CD14-positive monocyte (primary cell): ENCODE results near the gene MIPEP. TPM values are rescaled to one million over a fixed set of nuclear protein-coding genes. Genes with fewer than 3 reads are reported as not detected.
A peak's percentile ranks its signal among the peaks of the same experiment; 100 is the strongest.

Experiments used
- DNase-seq, 3 donors: peaks; one replicate each; pipeline ENCODE4 v3.0.0-alpha.2; 2011 to 2022
- H2AFZ ChIP-seq: 2 replicates; pipeline ENCODE4 v1.6.0; 2012; ENCODE audit warnings: mild to moderate bottlenecking, low read depth, low read length, inconsistent platforms; ENCODE audit not compliant: insufficient read depth, poor library complexity, severe bottlenecking
- H3K27ac ChIP-seq, 2 donors: 1 replicate in 1 of 2; 2 replicates in 1 of 2; pipeline ENCODE4 v1.5.1; 2012 to 2013; ENCODE audit warnings: low read length in 2 of 2, control low read depth in 1 of 2, inconsistent platforms in 1 of 2, low read depth in 1 of 2, mild to moderate bottlenecking in 1 of 2
- H3K27me3 ChIP-seq, 2 donors: one replicate each; pipeline versions ENCODE4 v1.6.0 to v1.6.1; 2011 to 2013; ENCODE audit warnings: low read length in 2 of 2; ENCODE audit not compliant: control insufficient read depth in 2 of 2, insufficient read depth in 2 of 2
- H3K36me3 ChIP-seq, 2 donors: replicated peaks in 1 of 2; 1 replicate in 1 of 2; 2 replicates in 1 of 2; pipeline versions ENCODE4 v1.5.1 to v1.6.1; 2012 to 2013; ENCODE audit warnings: low read length in 2 of 2, control low read depth in 1 of 2, inconsistent platforms in 1 of 2, mild to moderate bottlenecking in 1 of 2; ENCODE audit not compliant: insufficient read depth in 2 of 2, control insufficient read depth in 1 of 2
- H3K4me1 ChIP-seq, 2 donors: 1 replicate in 1 of 2; 2 replicates in 1 of 2; pipeline versions ENCODE4 v1.5.1 to v1.6.1; 2012 to 2013; ENCODE audit warnings: low read length in 2 of 2, control low read depth in 1 of 2, inconsistent platforms in 1 of 2, mild to moderate bottlenecking in 1 of 2, moderate library complexity in 1 of 2; ENCODE audit not compliant: insufficient read depth in 2 of 2, control insufficient read depth in 1 of 2
- H3K4me2 ChIP-seq: replicated peaks from 2 replicates; pipeline ENCODE3; 2012; ENCODE audit warnings: low read length, moderate library complexity, mild to moderate bottlenecking; ENCODE audit not compliant: poor library complexity, severe bottlenecking; ENCODE audit errors: extremely low read depth
- H3K4me3 ChIP-seq, 3 experiments: fragments of 200-600 bp in 1 of 3; sonication (generic) in 1 of 3; replicated peaks in 1 of 3; 1 replicate in 2 of 3; 2 replicates in 1 of 3; pipeline ENCODE4 v1.5.1; 2011 to 2013; ENCODE audit warnings: low read length in 3 of 3, mild to moderate bottlenecking in 3 of 3, control low read depth in 2 of 3, low read depth in 2 of 3, inconsistent platforms in 1 of 3, moderate library complexity in 1 of 3
- H3K79me2 ChIP-seq: 2 replicates; pipeline ENCODE4 v1.6.0; 2012; ENCODE audit warnings: mild to moderate bottlenecking, control low read depth, inconsistent platforms, low read length, moderate library complexity; ENCODE audit not compliant: insufficient read depth
- H3K9ac ChIP-seq: 2 replicates; pipeline ENCODE4 v1.6.0; 2017; ENCODE audit warnings: low read length, mild to moderate bottlenecking; ENCODE audit not compliant: insufficient read depth, poor library complexity, severe bottlenecking
- H3K9me3 ChIP-seq, 2 donors: replicated peaks in 1 of 2; 1 replicate in 1 of 2; 2 replicates in 1 of 2; pipeline versions ENCODE4 v1.5.1 to v1.6.1; 2012 to 2013; ENCODE audit warnings: low read length in 2 of 2, control low read depth in 1 of 2; ENCODE audit not compliant: control insufficient read depth in 1 of 2, insufficient read depth in 1 of 2
- H4K20me1 ChIP-seq: 2 replicates; pipeline ENCODE4 v1.6.0; 2012; ENCODE audit warnings: mild to moderate bottlenecking, low read length, control low read depth, moderate library complexity; ENCODE audit not compliant: insufficient read depth
- H3K27ac Mint-ChIP-seq, 7 donors: one replicate each; pipeline ENCODE4 v1.8.0; 2020; ENCODE audit warnings: mild to moderate bottlenecking in 7 of 7, mixed read lengths in 7 of 7, moderate library complexity in 6 of 7, inconsistent platforms in 2 of 7
- H3K27me3 Mint-ChIP-seq, 3 donors: one replicate each; pipeline ENCODE4 v1.8.0; 2021 to 2022; ENCODE audit warnings: low read depth in 3 of 3, mild to moderate bottlenecking in 3 of 3, mixed read lengths in 3 of 3, moderate library complexity in 3 of 3, inconsistent platforms in 1 of 3
- H3K36me3 Mint-ChIP-seq, 2 donors: one replicate each; pipeline ENCODE4 v1.8.0; 2020; ENCODE audit warnings: mixed read lengths in 2 of 2, inconsistent platforms in 1 of 2, mild to moderate bottlenecking in 1 of 2
- H3K4me1 Mint-ChIP-seq: one replicate; pipeline ENCODE4 v1.8.0; 2020; ENCODE audit warnings: mild to moderate bottlenecking, mixed read lengths
- H3K4me3 Mint-ChIP-seq, 2 donors: one replicate each; pipeline ENCODE4 v1.8.0; 2020; ENCODE audit warnings: mild to moderate bottlenecking in 2 of 2, mixed read lengths in 2 of 2, moderate library complexity in 1 of 2
- H3K9me3 Mint-ChIP-seq, 7 donors: one replicate each; pipeline ENCODE4 v1.8.0; 2020 to 2022; ENCODE audit warnings: mixed read lengths in 7 of 7, mild to moderate bottlenecking in 6 of 7, moderate library complexity in 6 of 7, inconsistent platforms in 2 of 7
- WGBS: methylation state at CpG from one replicate; pipeline ENCODE4 v1.1.5; 2013; ENCODE audit warnings: missing lambda C conversion rate; ENCODE audit not compliant: insufficient coverage; 5-methylcytosine and 5-hydroxymethylcytosine counted together
- intact Hi-C, 2 donors: fragments of 100-400 bp; cut with micrococcal nuclease; formaldehyde crosslinking; loops; one replicate each; pipeline versions ENCODE4 v1.15.0 to v1.15.1; 2023
- polyA plus RNA-seq, 3 donors: library from polyadenylated mRNA; depleted of rRNA in 1 of 3; unstranded in 2 of 3; stranded (reverse) in 1 of 3; fragments of 300-500 nt in 2 of 3; fragments of >200 nt in 1 of 3; fragmentation: Illumina TruSeq in 2 of 3; gene quantifications; 1 replicate in 2 of 3; 2 replicates in 1 of 3; pipeline ENCODE4 v1.2.3, GENCODE V29; 2012 to 2021
- TF ChIP-seq, protein P1 (sequence below): fragments of 200-600 bp; IDR thresholded peaks from one replicate; pipeline ENCODE4 v1.8.0; 2022; ENCODE audit warnings: antibody characterized with exemption, mild to moderate bottlenecking

The MIPEP gene
- polyA plus RNA-seq, 3 donors = 1.2 to 9.9 (median 7.7) TPM

GRCh38 chr13:23711355-23711754, 177.8 kb downstream of the MIPEP start:
- Histone ChIP-seq H3K36me3 (no peaks in the 10 kb centered on the region), H3K79me2 (no peaks in the 10 kb centered on the region), H3K9ac (no peak overlapping the region), H3K4me1 (no peaks in the 10 kb centered on the region), H3K4me2 (no peak overlapping the region), H3K27me3 (no peaks in the 10 kb centered on the region), H3K9me3 (peaks cover 0 to 8% of the 10 kb centered on the region in 2 donors), H2AFZ (no peak overlapping the region), H3K27ac (no peak overlapping the region), H4K20me1 (no peaks in the 10 kb centered on the region), H3K4me3 (no peak overlapping the region)
- peaks cover 3 to 31% (median 10%) of the 10 kb centered on the region in 7 donors for H3K9me3 Mint-ChIP-seq
- intact Hi-C loops = no loop called here
- H3K4me1 Mint-ChIP-seq = peaks cover 2% of the 10 kb centered on the region
- H3K36me3 Mint-ChIP-seq = no peaks in the 10 kb centered on the region
- peak overlapping the region in 1 of 7 donors; percentile 22 for H3K27ac Mint-ChIP-seq
- no CpG with 5 or more reads among the region's 3 CpGs for WGBS
- TF ChIP-seq, protein P1, sequence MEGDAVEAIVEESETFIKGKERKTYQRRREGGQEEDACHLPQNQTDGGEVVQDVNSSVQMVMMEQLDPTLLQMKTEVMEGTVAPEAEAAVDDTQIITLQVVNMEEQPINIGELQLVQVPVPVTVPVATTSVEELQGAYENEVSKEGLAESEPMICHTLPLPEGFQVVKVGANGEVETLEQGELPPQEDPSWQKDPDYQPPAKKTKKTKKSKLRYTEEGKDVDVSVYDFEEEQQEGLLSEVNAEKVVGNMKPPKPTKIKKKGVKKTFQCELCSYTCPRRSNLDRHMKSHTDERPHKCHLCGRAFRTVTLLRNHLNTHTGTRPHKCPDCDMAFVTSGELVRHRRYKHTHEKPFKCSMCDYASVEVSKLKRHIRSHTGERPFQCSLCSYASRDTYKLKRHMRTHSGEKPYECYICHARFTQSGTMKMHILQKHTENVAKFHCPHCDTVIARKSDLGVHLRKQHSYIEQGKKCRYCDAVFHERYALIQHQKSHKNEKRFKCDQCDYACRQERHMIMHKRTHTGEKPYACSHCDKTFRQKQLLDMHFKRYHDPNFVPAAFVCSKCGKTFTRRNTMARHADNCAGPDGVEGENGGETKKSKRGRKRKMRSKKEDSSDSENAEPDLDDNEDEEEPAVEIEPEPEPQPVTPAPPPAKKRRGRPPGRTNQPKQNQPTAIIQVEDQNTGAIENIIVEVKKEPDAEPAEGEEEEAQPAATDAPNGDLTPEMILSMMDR = no peak
- H3K27me3 Mint-ChIP-seq = peaks cover 0 to 2% (median 2%) of the 10 kb centered on the region in 3 donors
- no peak for DNase-seq
- H3K4me3 Mint-ChIP-seq = no peak overlapping the region

DNA sequence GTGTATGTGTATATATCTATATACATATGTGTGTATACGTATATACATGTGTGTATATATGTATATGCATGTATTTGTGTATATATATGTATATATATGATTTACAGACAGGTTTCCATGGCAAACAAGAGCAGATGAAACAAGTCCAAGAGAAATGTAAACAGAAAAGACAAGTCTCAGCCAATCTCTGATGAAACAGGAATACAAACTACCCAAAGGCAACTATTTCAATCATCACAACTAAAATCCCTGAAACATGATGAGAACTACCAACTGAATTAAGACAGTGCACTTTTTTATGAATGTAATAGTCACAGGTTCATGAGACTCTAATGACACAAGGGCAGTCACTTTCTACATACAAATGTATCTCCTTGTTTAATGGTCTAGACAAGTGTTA, 178.8 kb downstream of the MIPEP start:
- Histone ChIP-seq H3K4me1 (no peaks in the 10 kb centered on the region), H3K9ac (no peak overlapping the region), H3K9me3 (peaks cover 0 to 4% of the 10 kb centered on the region in 2 donors), H3K4me2 (no peak overlapping the region), H3K79me2 (no peaks in the 10 kb centered on the region), H3K27me3 (no peaks in the 10 kb centered on the region), H3K36me3 (no peaks in the 10 kb centered on the region), H3K27ac (no peak overlapping the region), H2AFZ (no peak overlapping the region), H3K4me3 (no peak overlapping the region), H4K20me1 (no peaks in the 10 kb centered on the region)
- no peak for DNase-seq
- WGBS = no CpG with 5 or more reads among the region's 1 CpG
- peaks cover 3 to 31% (median 10%) of the 10 kb centered on the region in 7 donors for H3K9me3 Mint-ChIP-seq
- H3K27ac Mint-ChIP-seq = no peak overlapping the region
- peaks cover 2% of the 10 kb centered on the region for H3K4me1 Mint-ChIP-seq
- intact Hi-C loops = no loop called here
- H3K4me3 Mint-ChIP-seq = no peak overlapping the region
- H3K36me3 Mint-ChIP-seq = no peaks in the 10 kb centered on the region
- H3K27me3 Mint-ChIP-seq = peaks cover 0 to 2% (median 0%) of the 10 kb centered on the region in 3 donors
- TF ChIP-seq, protein P1 = no peak
